ENCODE results near the gene DPYD.

DPYD gene

GRCh38 chr1:97516588-97516987 lies 404.2 kb downstream of the DPYD start:
- TF ChIP-seq, protein P1, sequence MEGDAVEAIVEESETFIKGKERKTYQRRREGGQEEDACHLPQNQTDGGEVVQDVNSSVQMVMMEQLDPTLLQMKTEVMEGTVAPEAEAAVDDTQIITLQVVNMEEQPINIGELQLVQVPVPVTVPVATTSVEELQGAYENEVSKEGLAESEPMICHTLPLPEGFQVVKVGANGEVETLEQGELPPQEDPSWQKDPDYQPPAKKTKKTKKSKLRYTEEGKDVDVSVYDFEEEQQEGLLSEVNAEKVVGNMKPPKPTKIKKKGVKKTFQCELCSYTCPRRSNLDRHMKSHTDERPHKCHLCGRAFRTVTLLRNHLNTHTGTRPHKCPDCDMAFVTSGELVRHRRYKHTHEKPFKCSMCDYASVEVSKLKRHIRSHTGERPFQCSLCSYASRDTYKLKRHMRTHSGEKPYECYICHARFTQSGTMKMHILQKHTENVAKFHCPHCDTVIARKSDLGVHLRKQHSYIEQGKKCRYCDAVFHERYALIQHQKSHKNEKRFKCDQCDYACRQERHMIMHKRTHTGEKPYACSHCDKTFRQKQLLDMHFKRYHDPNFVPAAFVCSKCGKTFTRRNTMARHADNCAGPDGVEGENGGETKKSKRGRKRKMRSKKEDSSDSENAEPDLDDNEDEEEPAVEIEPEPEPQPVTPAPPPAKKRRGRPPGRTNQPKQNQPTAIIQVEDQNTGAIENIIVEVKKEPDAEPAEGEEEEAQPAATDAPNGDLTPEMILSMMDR (IDR thresholded peaks at IDR 0.05): no peak
- TF ChIP-seq ZFX (IDR thresholded peaks at IDR 0.05; ENCODE audit: borderline replicate concordance): no peak
- no peak overlapping the region for H3K27ac ChIP-seq

- TF ChIP-seq ZFX (IDR thresholded peaks at IDR 0.05; ENCODE audit: borderline replicate concordance): no peak
- TF ChIP-seq, protein P1 (IDR thresholded peaks at IDR 0.05): no peak
- H3K27ac ChIP-seq: no peak overlapping the region
These were observed 412.1 kb downstream of the DPYD start for GRCh38 chr1:97508653-97509218.

- no peak overlapping the region for H3K27ac ChIP-seq
- TF ChIP-seq, protein P1 (IDR thresholded peaks at IDR 0.05): no peak
- TF ChIP-seq ZFX (IDR thresholded peaks at IDR 0.05; ENCODE audit: borderline replicate concordance): no peak
These were observed 413.0 kb downstream of the DPYD start for GRCh38 chr1:97507863-97508262.

DNA sequence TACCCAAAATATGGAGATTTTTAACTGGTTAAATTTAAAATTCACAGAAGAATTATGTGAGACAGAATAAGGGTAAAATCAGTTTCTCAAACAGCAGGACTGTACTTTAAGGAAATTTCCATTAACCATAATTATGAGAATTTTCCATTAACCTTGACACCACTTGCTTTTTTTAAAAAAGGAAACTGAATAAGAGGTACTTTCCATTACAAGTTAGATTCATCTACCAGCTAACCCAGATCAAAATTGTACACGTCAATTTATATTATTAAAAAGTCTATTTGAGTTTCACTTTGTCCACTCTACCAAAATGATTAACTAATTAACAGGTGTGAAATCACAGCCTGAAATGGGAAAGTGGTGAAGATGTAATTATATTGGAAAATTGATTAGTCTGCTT lies 414.5 kb downstream of the DPYD start:
- no peak overlapping the region for H3K27ac ChIP-seq
- TF ChIP-seq ZFX (IDR thresholded peaks at IDR 0.05; ENCODE audit: borderline replicate concordance): no peak
- TF ChIP-seq, protein P1 (IDR thresholded peaks at IDR 0.05): no peak

DNA sequence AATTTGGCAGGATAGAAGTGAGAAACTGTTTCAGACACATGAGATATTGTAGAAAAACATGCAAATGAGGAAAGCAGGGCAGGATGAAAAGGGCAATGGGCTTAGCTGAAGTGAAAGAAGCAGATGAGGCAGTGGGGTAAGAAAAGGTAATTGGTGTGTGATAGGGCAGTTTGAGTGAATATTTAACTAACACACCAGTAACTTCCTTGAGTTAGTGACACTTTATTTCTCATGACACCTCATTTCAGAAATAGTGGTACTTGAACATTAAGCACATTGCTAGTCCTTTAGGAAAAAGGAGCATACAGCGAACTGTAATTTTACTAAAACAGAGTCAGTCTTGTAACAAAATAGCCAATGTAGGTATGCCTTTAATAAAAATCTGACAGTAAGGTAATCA lies 415.0 kb downstream of the DPYD start:
- TF ChIP-seq, protein P1 (IDR thresholded peaks at IDR 0.05): no peak
- no peak for TF ChIP-seq ZFX (IDR thresholded peaks at IDR 0.05; ENCODE audit: borderline replicate concordance)
- H3K27ac ChIP-seq: no peak overlapping the region

DNA sequence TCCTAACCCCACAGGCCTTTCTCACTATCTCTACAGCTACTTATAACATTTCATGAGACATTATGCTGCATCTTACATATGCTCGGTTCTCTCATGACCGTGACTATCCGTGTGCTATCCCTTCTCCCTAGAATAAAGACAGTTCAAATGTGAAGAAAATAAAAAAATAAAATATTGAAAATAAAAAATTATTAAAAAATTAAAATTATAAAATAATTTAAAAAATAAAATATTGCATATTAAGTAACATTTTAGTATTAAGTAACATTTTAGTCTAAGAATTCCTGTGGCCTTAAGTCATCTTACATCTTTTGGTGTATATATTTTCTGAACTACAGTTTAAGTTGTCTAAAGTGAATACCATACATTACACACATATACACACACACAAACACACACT lies 415.5 kb downstream of the DPYD start:
- no peak overlapping the region for H3K27ac ChIP-seq

GRCh38 chr1:97502360-97502759 lies 418.5 kb downstream of the DPYD start:
- TF ChIP-seq ZFX (IDR thresholded peaks at IDR 0.05; ENCODE audit: borderline replicate concordance): no peak
- TF ChIP-seq, protein P1 (IDR thresholded peaks at IDR 0.05): no peak
- H3K27ac ChIP-seq: no peak overlapping the region

More for the DNA sequence above, 415.5 kb downstream of the DPYD start:
- TF ChIP-seq ZFX (IDR thresholded peaks at IDR 0.05; ENCODE audit: borderline replicate concordance): no peak
- TF ChIP-seq, protein P1 (IDR thresholded peaks at IDR 0.05): no peak
